HFFc6 (cell line): ENCODE results near the gene LRRC28. TPM values are rescaled to one million over a fixed set of nuclear protein-coding genes. Genes with fewer than 3 reads are reported as not detected.

Experiments used
- DNase-seq: peaks from one replicate; pipeline ENCODE4 v3.0.0-alpha.2; 2018
- H3K27ac Mint-ChIP-seq: 2 replicates; pipeline ENCODE4 v1.8.0; 2020; ENCODE audit warnings: mild to moderate bottlenecking, mixed read lengths
- H3K27me3 Mint-ChIP-seq: 2 replicates; pipeline ENCODE4 v1.8.0; 2021; ENCODE audit warnings: mild to moderate bottlenecking, moderate library complexity, mixed read lengths; ENCODE audit not compliant: insufficient read depth
- H3K36me3 Mint-ChIP-seq: 2 replicates; pipeline ENCODE4 v1.8.0; 2021; ENCODE audit warnings: low read depth, mixed read lengths
- H3K4me1 Mint-ChIP-seq: 2 replicates; pipeline ENCODE4 v1.8.0; 2020; ENCODE audit warnings: low read depth, mixed read lengths
- H3K4me3 Mint-ChIP-seq: 2 replicates; pipeline ENCODE4 v1.8.0; 2020; ENCODE audit warnings: mild to moderate bottlenecking, moderate library complexity, mixed read lengths
- H3K9me3 Mint-ChIP-seq: 2 replicates; pipeline ENCODE4 v1.8.0; 2020; ENCODE audit warnings: mild to moderate bottlenecking, mixed read lengths
- CTCF ChIP-seq: fragments of 200-600 bp; sonication (generic); IDR thresholded peaks from 2 replicates; pipeline ENCODE4 v1.5.0; 2021; ENCODE audit warnings: antibody characterized with exemption, mild to moderate bottlenecking
- total RNA-seq, 6 experiments: library from RNA; stranded (reverse); fragmentation: NEBNext Ultra II Directional; extraction: Animal tissue kit (Norgen Biotek cat#: 25700); gene quantifications; 2 replicates in 1 of 6; 3 replicates in 5 of 6; pipeline ENCODE4 v1.2.3, GENCODE V29; 2021

LRRC28 gene
- total RNA-seq, 6 experiments from 2014 or later: 11.1 to 18.4 (median 15.1) TPM

DNA sequence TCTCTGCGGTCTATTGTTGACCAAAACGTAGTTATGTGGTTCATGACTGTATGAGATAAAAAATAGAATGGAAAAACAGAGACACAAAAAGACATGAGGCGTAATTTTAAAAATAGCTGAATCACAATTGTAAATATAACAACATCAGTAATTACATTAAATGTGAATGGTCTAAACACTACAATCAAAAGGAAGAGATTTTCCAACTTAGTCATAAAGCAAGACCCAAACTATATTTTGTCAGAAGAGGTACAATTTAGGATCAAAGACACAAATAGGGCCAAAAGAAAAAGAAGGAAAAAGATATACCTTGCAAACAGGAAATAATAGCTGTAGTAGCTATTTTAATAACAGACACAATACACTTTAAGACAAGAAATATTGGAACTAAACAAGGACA is 61.5 kb downstream of the LRRC28 start:
- no peaks in the 10 kb centered on the region for H3K27me3 Mint-ChIP-seq
- no peak overlapping the region for H3K4me3 Mint-ChIP-seq
- H3K9me3 Mint-ChIP-seq: peaks cover 11% of the 10 kb centered on the region
- no peak overlapping the region for H3K27ac Mint-ChIP-seq
- H3K4me1 Mint-ChIP-seq: peaks cover 8% of the 10 kb centered on the region
- TF ChIP-seq CTCF: no peak
- DNase-seq: no peak
- peaks cover 13% of the 10 kb centered on the region for H3K36me3 Mint-ChIP-seq

- no peaks in the 10 kb centered on the region for H3K27me3 Mint-ChIP-seq
- peaks cover 11% of the 10 kb centered on the region for H3K9me3 Mint-ChIP-seq
- H3K36me3 Mint-ChIP-seq: peaks cover 13% of the 10 kb centered on the region
- H3K27ac Mint-ChIP-seq: no peak overlapping the region
- no peak for TF ChIP-seq CTCF
- peaks cover 9% of the 10 kb centered on the region for H3K4me1 Mint-ChIP-seq
- no peak overlapping the region for H3K4me3 Mint-ChIP-seq
- DNase-seq: no peak
These were observed 64.4 kb downstream of the LRRC28 start for GRCh38 chr15:99315636-99316035.

- Mint-ChIP-seq H3K36me3 (0 out of 2 replicates have a peak, but pooled peaks cover 4% of the 10 kb centered on the region), H3K4me1 (peaks cover 54% of the 10 kb centered on the region), H3K27me3 (no peaks in the 10 kb centered on the region), H3K4me3 (no peak overlapping the region), H3K9me3 (peaks cover 3% of the 10 kb centered on the region; the same call in 1 of the 2 replicates), H3K27ac (no peak overlapping the region)
- no peak for TF ChIP-seq CTCF
- no peak for DNase-seq
These were observed 69.3 kb downstream of the LRRC28 start for GRCh38 chr15:99320374-99321215.

GRCh38 chr15:99321468-99321867 is 70.2 kb downstream of the LRRC28 start:
- DNase-seq: no peak
- TF ChIP-seq CTCF: no peak
- no peak overlapping the region for H3K27ac Mint-ChIP-seq
- no peak overlapping the region for H3K4me3 Mint-ChIP-seq
- H3K4me1 Mint-ChIP-seq: peaks cover 56% of the 10 kb centered on the region
- H3K9me3 Mint-ChIP-seq: peaks cover 3% of the 10 kb centered on the region; the same call in 1 of the 2 replicates
- no peaks in the 10 kb centered on the region for H3K27me3 Mint-ChIP-seq
- 0 out of 2 replicates have a peak, but pooled peaks cover 5% of the 10 kb centered on the region for H3K36me3 Mint-ChIP-seq

- H3K9me3 Mint-ChIP-seq: peaks cover 3% of the 10 kb centered on the region; the same call in 1 of the 2 replicates
These were observed 71.5 kb downstream of the LRRC28 start for GRCh38 chr15:99322643-99323405.

More at GRCh38 chr15:99322643-99323405, 71.5 kb downstream of the LRRC28 start:
- Mint-ChIP-seq H3K27me3 (no peaks in the 10 kb centered on the region), H3K4me1 (peaks cover 59% of the 10 kb centered on the region), H3K27ac (no peak overlapping the region; the same call in 1 of the 2 replicates), H3K4me3 (no peak overlapping the region), H3K36me3 (0 out of 2 replicates have a peak, but pooled peaks cover 5% of the 10 kb centered on the region)
- no peak for TF ChIP-seq CTCF
- DNase-seq: no peak
